NCI-H1694 treated with DMSO at 0.1 percent for 48 hours (cell line): Measurements from ENCODE around the gene ZC3H14.
A peak's percentile ranks its signal among the peaks of the same experiment; 100 is the strongest.

ENCODE experiments used
- DNase-seq: peaks from one replicate; lab custom pipeline; 2025; lab: John Stamatoyannopoulos, UW

The ZC3H14 gene

DNA sequence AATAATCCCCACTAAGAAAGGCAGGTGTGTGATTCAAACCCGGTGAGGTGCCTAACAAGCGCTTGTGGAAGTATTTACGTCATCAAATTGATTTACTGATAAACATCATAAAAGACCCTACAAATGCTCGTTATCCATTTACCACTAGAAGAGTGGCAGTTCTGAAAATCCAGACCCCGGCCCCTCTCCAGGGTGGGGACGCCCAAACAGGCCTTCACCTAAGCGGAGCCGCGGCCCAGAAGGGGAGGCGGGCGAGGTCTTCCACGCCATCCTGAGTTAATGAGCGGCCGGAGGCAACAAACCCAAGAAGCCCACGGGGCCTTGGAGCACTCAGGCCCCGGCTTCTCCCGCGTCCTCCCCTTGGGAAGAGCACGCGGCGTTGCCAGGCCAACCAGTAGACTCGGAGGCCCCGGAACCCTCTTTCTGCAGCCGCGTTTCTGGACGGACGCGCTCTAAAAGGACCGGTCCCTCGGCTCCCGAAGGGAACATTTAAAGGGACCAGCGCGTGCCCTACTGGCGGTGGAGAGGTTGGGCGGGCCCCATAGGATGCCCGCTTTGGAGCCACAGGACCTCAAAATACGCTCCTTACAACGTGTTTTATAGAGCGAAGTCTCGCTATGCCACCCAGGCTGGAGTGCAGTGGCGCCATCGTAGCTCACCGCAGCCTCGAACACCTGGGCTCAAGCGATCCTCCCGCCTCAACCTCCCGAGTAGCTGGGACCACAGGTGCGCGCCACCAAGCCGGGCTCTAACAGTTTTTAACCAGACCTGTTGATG, 11.6 kb upstream of the ZC3H14 start:
- DNase-seq: no peak

DNA sequence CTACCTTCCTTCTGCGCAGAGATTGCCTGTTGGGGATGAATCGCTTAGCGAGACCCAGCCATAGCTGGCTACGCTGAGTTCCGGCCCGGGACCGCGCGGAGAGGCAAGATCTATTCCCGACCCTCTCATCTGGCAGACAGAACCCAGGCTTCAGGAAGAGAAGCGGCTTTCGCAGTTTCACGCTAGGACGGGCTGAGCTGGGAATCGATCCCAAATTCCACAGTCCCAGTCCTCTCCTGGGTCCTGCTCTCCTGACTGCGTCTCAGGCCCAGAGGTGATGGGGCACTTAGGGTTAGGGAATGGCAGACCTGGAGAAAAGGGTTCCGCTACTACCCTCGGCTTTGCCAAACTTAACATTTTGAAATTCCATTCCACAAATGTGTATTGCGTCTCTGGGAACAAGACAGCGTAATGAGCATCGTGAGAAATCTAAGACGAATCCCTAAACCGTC, 10.8 kb upstream of the ZC3H14 start:
- DNase-seq: no peak

DNA sequence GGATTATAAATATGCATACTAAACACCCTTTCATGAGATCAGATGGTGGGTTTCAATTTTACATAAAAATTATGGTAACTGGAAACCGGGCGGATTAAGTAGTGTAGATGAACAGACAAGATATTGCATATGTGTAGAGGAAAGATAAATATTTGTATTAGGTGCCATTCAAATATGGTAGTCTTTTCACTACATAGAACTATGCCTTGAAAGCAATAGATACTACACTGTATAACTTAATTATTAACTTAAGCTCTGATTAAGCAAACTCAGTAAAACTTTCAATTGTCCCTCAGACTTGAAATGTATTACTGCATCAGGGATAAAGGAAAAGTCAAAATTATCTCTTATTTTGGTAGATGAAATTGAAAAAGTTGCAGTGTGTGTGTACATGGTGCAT, 10.0 kb upstream of the ZC3H14 start:
- DNase-seq: no peak

DNA sequence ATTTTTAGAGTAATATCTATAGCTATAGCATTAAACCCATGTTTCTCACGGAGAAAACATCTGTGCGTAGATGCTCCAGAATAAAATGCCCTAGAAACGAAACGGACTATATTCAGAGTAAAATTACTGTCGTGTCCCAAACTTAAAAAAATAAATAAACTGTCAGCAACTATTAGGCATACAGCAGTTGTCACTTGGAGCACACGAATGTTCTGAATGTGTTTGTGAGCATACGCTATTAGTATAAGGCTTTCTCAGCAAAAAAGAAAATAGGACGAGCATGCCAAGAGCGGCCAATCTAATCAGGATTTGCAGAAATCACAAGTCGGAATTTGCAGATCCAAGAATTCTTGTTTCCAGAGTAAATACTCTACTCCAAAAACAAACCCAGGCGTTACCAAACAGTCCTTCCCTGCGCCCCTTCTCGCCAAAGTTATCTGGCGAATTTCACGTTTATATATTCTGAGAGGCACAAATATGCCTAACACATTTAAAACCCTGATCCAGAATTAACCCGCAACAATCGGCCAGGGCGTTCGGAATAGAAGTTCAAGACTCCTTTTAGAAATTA, 8.9 kb upstream of the ZC3H14 start:
- DNase-seq: peak; percentile 53

DNA sequence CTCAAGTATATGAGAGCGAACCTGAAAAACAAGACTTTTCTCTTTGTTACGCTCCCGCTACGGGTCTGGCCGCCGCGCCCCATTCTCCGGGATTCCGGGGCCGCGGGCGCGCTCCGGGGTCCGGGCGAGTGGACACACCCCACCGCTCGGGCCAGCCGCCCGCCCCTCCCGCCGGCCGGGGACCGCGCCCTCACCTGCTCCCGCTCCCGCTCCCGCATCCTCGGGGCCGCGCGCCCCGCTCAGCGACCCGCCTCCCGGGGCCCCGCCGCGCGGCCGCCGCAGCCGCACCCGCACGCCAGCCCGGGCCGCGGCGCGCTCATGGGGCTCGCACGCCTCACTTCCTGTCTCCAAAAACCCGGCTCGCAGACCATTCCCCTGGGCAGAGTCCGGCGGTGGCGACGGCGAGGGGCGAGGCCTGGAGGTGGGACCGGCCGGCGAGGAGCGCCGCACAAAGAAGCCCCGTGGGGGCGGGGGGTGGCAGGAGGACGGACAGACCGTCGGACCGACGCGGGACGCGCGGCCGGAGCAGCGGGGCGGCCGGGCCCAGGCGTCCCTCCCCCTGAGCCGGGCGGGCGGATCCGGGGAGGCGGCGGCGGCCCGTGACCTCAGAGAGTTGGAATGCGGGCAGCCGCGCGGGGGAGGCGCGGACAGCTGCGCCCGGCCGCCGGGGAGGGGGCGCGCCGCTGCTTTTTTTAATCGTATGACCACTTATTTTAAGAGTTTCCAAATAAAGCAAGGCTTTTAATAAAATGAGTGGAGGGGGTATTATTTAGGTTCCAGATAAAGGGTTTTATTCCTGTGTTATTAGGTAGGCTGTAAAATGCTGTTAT, 8.2 kb upstream of the ZC3H14 start, which contains the start of gene PTPN21:
Gene PTPN21, minus strand, starts transcription at position 551 of the 830 bp plus-strand sequence. CDS start 4,590 bp downstream, outside the sequence.
- peak; percentile 56 for DNase-seq

DNA sequence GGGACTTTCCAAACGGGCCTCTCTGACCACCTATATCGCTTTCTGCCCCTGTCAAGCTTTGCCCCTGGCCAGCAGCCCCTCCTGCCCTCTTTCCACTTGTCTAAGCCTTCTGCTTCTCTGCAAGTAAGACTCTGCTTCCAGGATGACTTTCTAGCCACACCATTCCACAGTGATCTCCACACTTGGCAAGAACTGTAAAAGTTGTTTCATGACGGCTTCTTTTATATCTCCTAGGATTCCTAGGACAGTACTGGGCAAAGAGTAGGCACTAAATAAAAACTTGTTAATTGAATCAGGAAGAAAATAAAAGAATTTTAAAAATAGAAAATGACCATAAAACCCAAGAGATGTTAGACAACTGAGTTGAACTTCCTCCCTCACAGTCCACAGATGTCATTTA, 6.3 kb upstream of the ZC3H14 start:
- no peak for DNase-seq

DNA sequence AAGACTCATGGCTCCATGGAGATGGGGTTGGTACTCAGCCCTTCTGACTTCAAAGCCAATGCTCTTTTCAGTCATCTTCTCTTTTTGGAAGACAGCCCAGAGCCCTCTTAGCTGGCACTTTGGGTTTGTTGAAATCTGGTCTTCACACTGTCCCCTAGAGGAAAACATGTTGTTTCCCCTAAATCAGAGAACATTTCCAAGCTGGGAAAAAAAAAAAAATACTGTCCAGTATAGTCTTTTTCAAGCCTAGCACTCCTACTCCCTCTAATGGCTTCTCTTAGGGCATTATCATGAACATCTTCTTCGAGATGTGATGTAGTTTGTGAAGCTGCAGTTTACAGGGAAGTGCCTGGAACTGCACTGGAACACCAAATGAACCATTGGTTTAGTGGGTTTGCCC, 3.0 kb upstream of the ZC3H14 start:
- DNase-seq: peak; percentile 53

DNA sequence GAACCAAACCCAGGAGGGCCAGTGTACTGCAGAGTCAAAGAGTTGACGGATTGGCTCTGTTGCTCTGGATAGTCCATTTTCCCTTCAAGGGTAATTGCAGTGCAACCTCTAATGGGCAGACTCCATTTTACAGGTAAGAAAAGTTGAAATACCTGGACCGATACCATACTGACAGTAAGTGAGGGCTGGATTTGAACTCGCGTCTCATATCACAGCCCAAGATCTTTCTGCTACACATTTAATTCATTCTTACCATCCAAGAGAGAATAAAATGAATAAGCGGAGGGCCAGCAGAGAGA, 356 bp upstream of the ZC3H14 start:
- DNase-seq: no peak

DNA sequence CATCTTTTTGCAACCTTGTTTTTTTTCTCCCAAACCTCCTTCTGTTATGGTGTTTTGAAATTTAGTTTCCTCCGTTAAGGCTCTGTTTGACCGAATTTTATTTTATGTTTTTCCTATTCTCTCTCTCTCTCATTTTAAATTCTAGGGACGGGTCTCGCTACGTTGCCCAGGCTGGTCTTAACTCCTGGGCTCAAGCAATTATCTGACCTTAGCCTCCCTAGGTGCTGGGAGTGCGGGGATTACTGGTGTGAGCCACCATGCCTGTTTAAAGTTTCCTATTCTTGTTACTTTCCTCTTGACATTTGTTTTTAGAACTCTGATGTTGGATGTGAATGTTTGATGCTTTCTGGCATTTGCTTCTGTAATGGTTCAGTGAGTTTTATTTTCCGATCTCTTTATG, 1.0 kb downstream of the ZC3H14 start:
- DNase-seq: no peak

DNA sequence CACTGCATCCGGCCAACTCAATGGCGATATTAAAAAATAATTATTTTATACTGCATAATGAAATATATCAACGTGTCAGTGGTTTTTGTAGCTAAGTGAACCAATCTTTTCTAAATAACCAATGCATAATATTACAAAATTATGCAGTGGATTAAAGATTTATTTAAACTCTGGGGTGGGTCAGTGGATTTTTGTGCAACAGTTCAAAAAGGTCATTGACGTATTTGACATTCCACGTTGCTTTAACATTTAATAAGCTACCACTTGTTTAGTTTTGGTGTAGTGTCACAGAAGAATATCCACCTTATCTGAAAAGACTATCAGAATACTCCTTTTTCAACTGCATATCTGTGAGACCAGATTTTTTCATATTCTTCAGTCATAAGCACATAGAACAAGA, 2.6 kb downstream of the ZC3H14 start:
- DNase-seq: no peak

DNA sequence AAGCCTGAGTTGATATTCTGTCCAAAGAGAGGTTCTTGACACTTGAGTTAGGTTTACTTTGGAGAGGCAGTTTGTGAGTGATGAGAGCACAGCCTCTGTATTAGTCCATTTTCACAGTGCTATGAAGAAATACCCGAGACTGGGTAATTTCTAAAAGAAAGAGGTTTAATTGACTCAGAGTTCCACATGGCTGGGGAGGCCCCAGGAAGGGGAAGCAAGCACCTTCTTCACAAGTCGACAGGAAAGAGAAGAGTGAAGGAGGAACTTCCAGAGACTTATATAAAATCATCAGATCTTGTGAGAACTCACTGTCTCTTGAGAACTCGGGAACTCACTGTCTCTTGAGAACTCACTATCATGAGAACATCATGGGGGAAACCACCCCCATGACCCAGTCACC, 5.4 kb downstream of the ZC3H14 start:
- DNase-seq: no peak

DNA sequence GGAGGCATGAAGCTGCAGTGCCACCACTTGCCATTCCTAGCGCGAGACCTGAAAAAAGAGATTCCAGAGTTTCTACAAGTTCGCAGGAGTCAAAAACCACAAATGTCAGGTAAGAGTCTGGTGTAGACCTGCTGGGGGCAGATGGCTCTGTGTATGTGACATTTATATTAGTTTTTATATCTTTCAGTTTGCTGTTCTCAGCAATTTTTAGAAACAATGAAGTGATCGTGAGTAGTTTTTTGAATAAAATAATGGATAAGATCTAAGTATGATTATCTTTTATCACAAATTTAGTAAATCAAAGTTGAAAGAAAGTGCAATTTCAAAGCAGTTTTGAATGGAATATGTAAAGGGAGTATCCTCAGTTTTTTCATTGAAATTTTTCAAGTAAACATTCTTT, 9.3 kb downstream of the ZC3H14 start:
- no peak for DNase-seq

DNA sequence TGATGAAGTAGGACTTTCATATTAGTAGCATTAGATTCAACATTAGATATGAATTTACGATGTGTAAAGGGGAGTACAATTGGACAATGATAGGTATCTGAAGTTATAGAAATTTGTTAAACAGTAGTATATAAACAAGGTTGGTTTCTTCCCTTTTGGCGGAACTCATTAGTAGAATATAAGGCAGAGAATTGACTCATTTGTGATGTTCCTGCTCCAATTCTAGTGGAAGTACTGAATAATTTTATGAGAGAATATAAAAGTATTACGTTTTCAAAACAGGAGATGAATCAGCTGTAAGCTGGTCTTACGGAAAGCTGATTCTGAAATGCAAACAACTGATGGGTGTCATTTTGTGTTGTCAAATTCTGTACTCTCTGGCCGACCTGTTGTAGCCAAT, 13.4 kb downstream of the ZC3H14 start:
- DNase-seq: no peak

DNA sequence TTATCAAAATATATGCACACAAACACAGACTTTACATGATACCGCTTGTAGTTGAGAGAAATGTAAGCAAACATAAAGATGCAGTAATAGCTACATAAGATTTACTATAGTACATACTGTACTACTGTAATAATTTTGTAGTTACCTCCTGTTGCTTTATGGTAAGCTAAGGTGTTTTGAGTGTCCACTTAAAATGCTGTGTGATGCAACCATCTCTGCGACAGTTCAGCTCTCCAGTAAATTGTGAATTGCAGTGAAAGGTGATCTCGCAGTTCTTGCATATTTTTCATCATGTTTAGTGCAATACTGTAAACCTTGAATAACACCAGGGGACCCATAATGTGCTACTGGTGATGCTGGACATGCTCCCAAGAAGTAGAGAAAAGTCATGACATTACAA, 21.6 kb downstream of the ZC3H14 start:
- no peak for DNase-seq

DNA sequence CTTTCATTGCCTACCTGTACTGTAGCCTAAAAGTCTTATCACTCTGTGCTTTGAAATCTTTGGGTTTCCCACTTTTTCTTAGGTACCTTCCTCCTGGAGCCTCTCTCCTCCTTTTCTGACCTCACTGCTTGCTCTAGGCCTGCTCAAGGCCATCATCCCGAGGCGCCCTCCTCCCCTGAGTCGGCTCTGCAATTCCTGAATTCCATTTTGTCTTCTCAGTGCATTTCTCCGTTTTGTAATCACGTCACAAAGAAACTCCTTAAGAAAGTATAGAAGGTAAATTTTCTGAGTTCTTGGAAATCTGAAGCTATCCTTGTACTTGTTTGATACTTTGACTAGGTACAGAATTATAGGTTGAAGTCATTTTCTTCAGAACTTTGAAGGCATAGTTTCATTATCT, 25.2 kb downstream of the ZC3H14 start:
- no peak for DNase-seq

DNA sequence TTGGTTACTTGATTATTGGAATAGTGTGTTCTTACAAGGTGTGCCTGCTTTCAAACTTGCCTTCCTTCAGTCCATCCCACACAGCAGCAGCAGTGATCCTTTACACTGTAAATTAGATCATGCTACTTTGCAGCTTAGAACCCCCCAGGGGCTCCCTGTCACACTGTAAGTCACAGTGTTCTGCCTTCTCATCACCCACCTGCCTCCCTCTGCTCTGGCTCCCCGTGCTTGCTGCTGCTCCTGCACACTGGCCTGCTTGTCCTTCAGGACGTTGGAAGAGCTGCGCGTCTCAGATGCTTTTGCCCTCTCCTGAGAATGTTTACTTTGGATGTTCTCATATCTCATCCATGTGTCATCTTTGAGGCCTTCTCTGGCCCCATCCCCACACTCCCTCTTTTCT, 27.3 kb downstream of the ZC3H14 start:
- DNase-seq: no peak

DNA sequence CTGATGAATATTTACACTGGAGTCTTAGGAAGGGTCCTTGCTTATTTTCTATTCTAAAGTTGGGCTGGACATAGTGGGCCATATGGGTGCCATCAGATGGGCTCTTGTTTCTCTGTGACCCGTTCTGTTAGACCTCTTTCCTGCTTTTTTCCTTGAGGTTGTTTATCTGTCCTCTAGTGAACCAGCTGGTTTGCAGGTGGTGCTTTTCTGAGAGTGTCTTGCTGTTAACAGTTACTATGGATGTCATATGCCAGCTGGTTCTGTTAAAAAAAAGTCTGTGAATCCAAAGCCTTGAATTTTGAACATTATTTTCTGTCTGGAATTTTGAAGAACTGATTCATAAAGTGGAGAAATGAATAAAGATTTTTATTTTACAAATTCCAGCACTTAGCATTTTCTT, 29.2 kb downstream of the ZC3H14 start:
- peak; percentile 84 for DNase-seq

DNA sequence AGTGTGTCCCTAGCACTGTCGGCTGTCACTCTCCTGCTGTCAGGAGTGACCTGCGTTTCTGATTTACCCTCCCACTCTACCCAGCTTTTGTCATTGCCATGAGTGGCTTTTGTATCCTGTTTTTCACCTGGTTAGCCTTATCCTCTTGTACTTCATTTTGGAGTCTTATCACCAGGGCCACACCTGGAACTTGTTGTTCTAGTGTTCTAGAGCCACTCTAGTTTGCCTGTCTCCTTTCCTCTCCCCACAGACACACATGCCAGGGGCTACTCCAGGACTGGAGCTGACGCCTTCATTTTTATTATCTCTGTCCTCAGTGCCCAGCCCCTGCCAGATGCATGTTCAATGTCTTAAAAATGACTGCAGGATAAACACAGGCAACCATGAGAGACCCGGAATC, 34.2 kb downstream of the ZC3H14 start:
- no peak for DNase-seq

DNA sequence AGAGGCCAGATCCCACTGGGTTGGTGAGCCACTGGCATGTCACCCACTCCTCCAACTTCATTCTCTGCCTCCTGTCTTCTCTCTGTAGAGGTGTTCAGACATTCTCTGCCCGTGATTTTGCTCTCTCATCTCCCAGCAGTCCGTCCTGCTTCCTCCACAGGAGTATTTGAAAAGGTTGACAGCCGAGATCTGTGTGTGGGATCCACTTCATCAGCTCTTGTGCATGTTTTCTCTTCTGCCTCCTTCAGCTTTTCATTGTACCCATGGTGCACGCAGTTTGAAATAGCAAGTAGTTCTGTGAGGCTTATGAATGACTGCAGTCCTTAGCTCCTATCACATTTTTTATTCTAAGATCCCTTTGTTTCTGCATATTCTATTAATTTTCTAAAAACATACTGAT, 34.8 kb downstream of the ZC3H14 start:
- DNase-seq: no peak

DNA sequence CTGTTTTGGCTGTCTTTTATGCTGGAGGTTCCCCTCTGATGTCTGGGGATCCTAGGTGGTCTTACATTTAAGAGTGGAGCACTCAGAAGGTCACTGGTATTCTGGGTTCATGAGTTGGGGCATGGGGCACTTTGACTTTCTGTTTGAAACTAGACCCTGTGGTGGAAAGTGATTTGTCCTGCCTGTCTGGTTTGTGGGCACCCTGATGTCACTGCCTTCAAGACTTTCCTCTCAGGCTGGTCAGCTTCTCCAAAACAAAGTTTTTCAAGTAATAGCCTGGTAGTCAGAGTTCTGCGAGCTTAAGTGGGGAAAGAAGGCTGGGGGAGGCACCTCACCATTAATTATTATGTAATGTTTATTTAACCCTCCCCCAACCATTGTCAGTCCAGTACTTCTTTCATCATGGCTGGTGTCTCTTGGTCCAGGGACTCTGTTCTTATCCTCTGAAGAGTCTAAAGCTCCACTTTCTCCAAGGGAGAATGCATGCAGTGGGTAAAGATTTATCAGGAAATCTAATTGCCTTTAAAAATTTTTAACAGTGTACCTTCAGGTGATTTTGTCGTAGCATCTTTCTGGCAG, 35.3 kb downstream of the ZC3H14 start:
- no peak for DNase-seq

DNA sequence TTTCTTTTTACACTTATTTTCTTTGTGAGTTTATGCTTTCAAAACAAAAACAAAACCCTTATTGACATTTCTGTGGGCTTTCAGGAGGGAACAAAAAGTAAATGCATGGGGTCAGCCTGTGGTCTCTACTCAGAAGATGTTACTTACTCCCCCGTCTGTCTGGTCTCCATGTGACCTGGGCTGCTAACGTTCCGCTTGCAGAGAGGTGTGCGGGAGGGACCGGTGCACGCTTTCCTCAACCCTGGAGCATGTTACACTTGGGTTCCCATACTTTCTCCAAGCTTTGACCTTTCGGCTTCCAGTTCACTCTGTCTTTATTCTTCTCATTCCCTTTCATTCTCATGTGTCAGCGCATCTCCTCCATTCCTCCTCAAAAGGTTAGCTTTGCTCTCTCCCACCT, 36.5 kb downstream of the ZC3H14 start:
- DNase-seq: no peak

DNA sequence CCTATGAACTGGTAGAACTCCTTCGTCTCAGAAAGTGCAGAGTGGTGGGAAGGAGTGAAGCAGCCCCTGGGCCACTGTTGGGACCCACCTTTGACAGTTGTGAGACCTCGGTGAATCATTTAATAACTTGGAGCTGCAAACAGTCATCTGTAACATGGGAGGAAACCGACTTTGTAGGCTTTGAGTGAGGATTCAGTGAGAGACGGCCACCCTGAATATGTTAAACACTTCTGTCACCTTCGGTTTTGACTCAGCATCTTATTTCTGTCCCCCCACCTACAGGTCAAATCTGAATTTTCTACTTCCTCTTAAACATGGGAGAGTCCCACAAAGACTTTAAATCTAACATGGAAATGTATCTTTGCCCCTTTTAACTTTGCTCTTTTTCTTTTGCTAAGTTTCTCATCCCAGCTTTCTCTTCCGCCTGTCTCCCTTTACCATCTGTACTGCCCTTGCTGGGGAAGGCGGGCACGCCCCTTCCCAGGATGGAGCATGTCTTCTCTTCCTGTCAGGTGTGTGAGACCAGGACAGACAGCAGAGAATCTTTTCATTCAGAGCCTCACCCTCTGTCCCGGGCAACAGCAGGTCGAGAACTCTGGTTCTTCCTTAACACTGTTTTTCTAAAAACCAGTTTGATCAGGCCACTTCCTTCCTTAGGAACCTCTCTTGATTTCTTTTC, 37.1 kb downstream of the ZC3H14 start:
- no peak for DNase-seq
